Limb (tissue), 2 donors: ENCODE data around the gene SLC2A8.

Source experiments
- DNase-seq, 2 donors: peaks; one replicate each; pipeline ENCODE4 v3.0.0-alpha.2; 2016; ENCODE audit errors: extremely low spot score in 2 of 2

SLC2A8 gene

GRCh38 chr9:127457191-127457878 lies 60.4 kb downstream of the SLC2A8 start:
- DNase-seq: no peak
